H9 (cell line): ENCODE measurements around the gene CDC45. TPM values are rescaled to one million over a fixed set of nuclear protein-coding genes. Genes with fewer than 3 reads are reported as not detected.

Experiments used
- DNase-seq: peaks from one replicate; pipeline ENCODE4 v3.0.0-alpha.2; 2017
- H2AFZ ChIP-seq: one replicate; pipeline ENCODE4 v1.6.1; 2013; ENCODE audit warnings: mild to moderate bottlenecking, low read length, control low read depth, moderate library complexity
- H2AK5ac ChIP-seq: 2 replicates; pipeline ENCODE4 v1.6.1; 2013; ENCODE audit warnings: low read length, control low read depth, mixed read lengths; ENCODE audit not compliant: insufficient read length
- H2BK120ac ChIP-seq: one replicate; pipeline ENCODE4 v1.6.1; 2013; ENCODE audit warnings: low read depth, mild to moderate bottlenecking, low read length, control low read depth, inconsistent platforms; ENCODE audit not compliant: poor library complexity, severe bottlenecking
- H2BK12ac ChIP-seq: 2 replicates; pipeline ENCODE4 v1.6.1; 2013; ENCODE audit warnings: low read length, control low read depth, mixed read lengths, low read depth; ENCODE audit not compliant: insufficient read length
- H2BK15ac ChIP-seq: 2 replicates; pipeline ENCODE4 v1.6.1; 2013; ENCODE audit warnings: low read depth, low read length, control low read depth
- H2BK20ac ChIP-seq: one replicate; pipeline ENCODE4 v1.6.1; 2013; ENCODE audit warnings: low read depth, mild to moderate bottlenecking, low read length, control low read depth, inconsistent platforms; ENCODE audit not compliant: poor library complexity, severe bottlenecking
- H2BK5ac ChIP-seq: 2 replicates; pipeline ENCODE4 v1.6.1; 2013; ENCODE audit warnings: low read length, control low read depth, mixed read lengths; ENCODE audit not compliant: insufficient read length
- H3K14ac ChIP-seq: 2 replicates; pipeline ENCODE4 v1.6.1; 2013; ENCODE audit warnings: low read length, control low read depth; ENCODE audit not compliant: insufficient read depth
- H3K18ac ChIP-seq: 2 replicates; pipeline ENCODE4 v1.6.1; 2013; ENCODE audit warnings: low read depth, mild to moderate bottlenecking, mixed read lengths, low read length, control low read depth; ENCODE audit not compliant: insufficient read length
- H3K23ac ChIP-seq: 2 replicates; pipeline ENCODE4 v1.6.1; 2013; ENCODE audit warnings: low read length, control low read depth, mixed read lengths, low read depth; ENCODE audit not compliant: insufficient read length
- H3K23me2 ChIP-seq: 2 replicates; pipeline ENCODE4 v1.6.1; 2013; ENCODE audit warnings: low read depth, mild to moderate bottlenecking, mixed read lengths, low read length, control low read depth; ENCODE audit not compliant: insufficient read length, poor library complexity, severe bottlenecking
- H3K27ac ChIP-seq: 2 replicates; pipeline ENCODE4 v1.5.1; 2013; ENCODE audit warnings: low read length, control low read depth, mixed read lengths, low read depth; ENCODE audit not compliant: insufficient read length
- H3K27me3 ChIP-seq: 2 replicates; pipeline ENCODE4 v1.6.1; 2013; ENCODE audit warnings: low read length, control low read depth, inconsistent platforms; ENCODE audit not compliant: insufficient read depth
- H3K4ac ChIP-seq: 2 replicates; pipeline ENCODE4 v1.6.1; 2013; ENCODE audit warnings: low read depth, mild to moderate bottlenecking, control low read depth, inconsistent platforms, low read length, moderate library complexity
- H3K4me1 ChIP-seq: 2 replicates; pipeline ENCODE4 v1.6.1; 2013; ENCODE audit warnings: low read length, control low read depth, inconsistent platforms; ENCODE audit not compliant: insufficient read depth
- H3K4me2 ChIP-seq: 2 replicates; pipeline ENCODE4 v1.6.1; 2013; ENCODE audit warnings: low read length, control low read depth, mixed read lengths; ENCODE audit not compliant: insufficient read length, insufficient read depth
- H3K56ac ChIP-seq: 2 replicates; pipeline ENCODE4 v1.6.1; 2013; ENCODE audit warnings: low read depth, mild to moderate bottlenecking, mixed read lengths, low read length, control low read depth; ENCODE audit not compliant: insufficient read length
- H3K79me1 ChIP-seq: 2 replicates; pipeline ENCODE4 v1.6.1; 2013; ENCODE audit warnings: low read depth, mild to moderate bottlenecking, moderate library complexity, low read length, control low read depth, inconsistent platforms; ENCODE audit not compliant: insufficient read depth, poor library complexity, severe bottlenecking
- H3K79me2 ChIP-seq: 2 replicates; pipeline ENCODE4 v1.6.1; 2013; ENCODE audit warnings: low read length, control low read depth, inconsistent platforms; ENCODE audit not compliant: insufficient read depth
- H3K9ac ChIP-seq: 2 replicates; pipeline ENCODE4 v1.6.1; 2013; ENCODE audit warnings: low read length, control low read depth, mixed read lengths; ENCODE audit not compliant: insufficient read length; ENCODE audit errors: extremely low read depth
- H3K9me3 ChIP-seq: one replicate; pipeline ENCODE4 v1.6.1; 2013; ENCODE audit warnings: low read depth, low read length, inconsistent platforms; ENCODE audit not compliant: control insufficient read depth
- H3T11ph ChIP-seq: one replicate; pipeline ENCODE4 v1.6.1; 2013; ENCODE audit warnings: mild to moderate bottlenecking, low read length, control low read depth, inconsistent platforms
- H4K20me1 ChIP-seq: one replicate; pipeline ENCODE4 v1.6.1; 2013; ENCODE audit not compliant: control insufficient read depth, insufficient read length, insufficient read depth
- H4K5ac ChIP-seq: 2 replicates; pipeline ENCODE4 v1.6.1; 2013; ENCODE audit warnings: low read depth, mild to moderate bottlenecking, mixed read lengths, low read length, control low read depth; ENCODE audit not compliant: insufficient read length
- H4K8ac ChIP-seq: replicated peaks from 2 replicates; pipeline ENCODE4 v1.6.1; 2013; ENCODE audit warnings: low read length, control low read depth, mixed read lengths, low read depth; ENCODE audit not compliant: insufficient read length
- H4K91ac ChIP-seq: 2 replicates; pipeline ENCODE4 v1.6.1; 2013; ENCODE audit warnings: low read depth, mild to moderate bottlenecking, moderate library complexity, mixed read lengths, low read length, control low read depth; ENCODE audit not compliant: insufficient read length
- H3K27ac Mint-ChIP-seq, 3 experiments: 2 replicates in 2 of 3; 3 replicates in 1 of 3; pipeline ENCODE4 v1.8.0; 2020 to 2021; ENCODE audit warnings: mixed read lengths in 3 of 3, mild to moderate bottlenecking in 1 of 3, moderate library complexity in 1 of 3
- H3K27me3 Mint-ChIP-seq: 2 replicates; pipeline ENCODE4 v1.8.0; 2021; ENCODE audit warnings: low read depth, mild to moderate bottlenecking, moderate library complexity, mixed read lengths
- H3K36me3 Mint-ChIP-seq, 3 experiments: 2 replicates in 2 of 3; 3 replicates in 1 of 3; pipeline ENCODE4 v1.8.0; 2020 to 2021; ENCODE audit warnings: low read depth in 3 of 3, mixed read lengths in 3 of 3; ENCODE audit not compliant: insufficient read depth in 1 of 3
- H3K4me1 Mint-ChIP-seq, 2 experiments: 2 replicates each; pipeline ENCODE4 v1.8.0; 2020; ENCODE audit warnings: mixed read lengths in 2 of 2
- H3K4me3 Mint-ChIP-seq, 2 experiments: 2 replicates in 1 of 2; 3 replicates in 1 of 2; pipeline ENCODE4 v1.8.0; 2020 to 2021; ENCODE audit warnings: mild to moderate bottlenecking in 2 of 2, mixed read lengths in 2 of 2, moderate library complexity in 1 of 2
- H3K9me3 Mint-ChIP-seq, 2 experiments: 2 replicates in 1 of 2; 3 replicates in 1 of 2; pipeline ENCODE4 v1.8.0; 2020; ENCODE audit warnings: mild to moderate bottlenecking in 2 of 2, mixed read lengths in 2 of 2, moderate library complexity in 1 of 2
- CTCF ChIP-seq: fragments of 200-600 bp; sonication (generic); conservative IDR thresholded peaks from 3 replicates; pipeline ENCODE4 v1.8.0; 2021; ENCODE audit warnings: antibody characterized with exemption, mild to moderate bottlenecking
- WGBS: extraction: QIAGEN DNeasy Blood & Tissue Kit; methylation state at CpG from one replicate; pipeline ENCODE4 v1.1.7; 2013; ENCODE audit warnings: missing lambda C conversion rate, low lambda C conversion rate, mixed read lengths; ENCODE audit not compliant: insufficient read length; ENCODE audit errors: extremely low coverage; 5-methylcytosine and 5-hydroxymethylcytosine counted together
- total RNA-seq: library from RNA; stranded (reverse); gene quantifications from 2 replicates; pipeline ENCODE4 v1.2.1, GENCODE V29; 2021

CDC45 gene
- total RNA-seq, 1 experiment from 2014 or later = 35.7 TPM

GRCh38 chr22:19450363-19451175 is 29.2 kb upstream of the CDC45 start:
- no peak for DNase-seq
- Histone ChIP-seq H2AFZ (no peak overlapping the region), H2BK120ac (no peak overlapping the region), H4K91ac (no peak overlapping the region), H3K4ac (no peak overlapping the region), H3K79me1 (no peaks in the 10 kb centered on the region), H2BK12ac (no peak overlapping the region), H3K27me3 (no peaks in the 10 kb centered on the region; the same call in 1 of the 2 replicates), H3K4me2 (no peak overlapping the region), H4K20me1 (peaks cover 2% of the 10 kb centered on the region), H4K8ac (no peak overlapping the region), H2AK5ac (no peak overlapping the region), H2BK20ac (no peak overlapping the region), H3T11ph (no peak overlapping the region), H3K14ac (no peak overlapping the region), H4K5ac (no peak overlapping the region), H2BK15ac (no peak overlapping the region), H3K79me2 (no peaks in the 10 kb centered on the region; the same call in 1 of the 2 replicates), H3K27ac (no peak overlapping the region), H3K4me1 (no peaks in the 10 kb centered on the region), H2BK5ac (no peak overlapping the region), H3K23me2 (peaks cover 9% of the 10 kb centered on the region), H3K9ac (no peak overlapping the region), H3K56ac (no peak overlapping the region), H3K18ac (no peak overlapping the region), H3K9me3 (no peaks in the 10 kb centered on the region), H3K23ac (no peak overlapping the region)
- no peak for TF ChIP-seq CTCF
- peaks cover 15% of the 10 kb centered on the region for H3K27me3 Mint-ChIP-seq
- no peak overlapping the region for H3K4me3 Mint-ChIP-seq
- H3K4me1 Mint-ChIP-seq = peaks cover 16 to 18% of the 10 kb centered on the region in 2 experiments
- peaks cover 21 to 66% (median 49%) of the 10 kb centered on the region in 3 experiments for H3K36me3 Mint-ChIP-seq
- no CpG with 5 or more reads among the region's 8 CpGs for WGBS
- H3K9me3 Mint-ChIP-seq = no peaks in the 10 kb centered on the region; a peak in 1 of 5 replicates
- no peak overlapping the region for H3K27ac Mint-ChIP-seq
